ENCODE data around the gene CDH20. TPM values are rescaled to one million over a fixed set of nuclear protein-coding genes. Genes with fewer than 3 reads are reported as not detected.

Gene CDH20
- polyA plus RNA-seq, 3 donors: not detected

DNA sequence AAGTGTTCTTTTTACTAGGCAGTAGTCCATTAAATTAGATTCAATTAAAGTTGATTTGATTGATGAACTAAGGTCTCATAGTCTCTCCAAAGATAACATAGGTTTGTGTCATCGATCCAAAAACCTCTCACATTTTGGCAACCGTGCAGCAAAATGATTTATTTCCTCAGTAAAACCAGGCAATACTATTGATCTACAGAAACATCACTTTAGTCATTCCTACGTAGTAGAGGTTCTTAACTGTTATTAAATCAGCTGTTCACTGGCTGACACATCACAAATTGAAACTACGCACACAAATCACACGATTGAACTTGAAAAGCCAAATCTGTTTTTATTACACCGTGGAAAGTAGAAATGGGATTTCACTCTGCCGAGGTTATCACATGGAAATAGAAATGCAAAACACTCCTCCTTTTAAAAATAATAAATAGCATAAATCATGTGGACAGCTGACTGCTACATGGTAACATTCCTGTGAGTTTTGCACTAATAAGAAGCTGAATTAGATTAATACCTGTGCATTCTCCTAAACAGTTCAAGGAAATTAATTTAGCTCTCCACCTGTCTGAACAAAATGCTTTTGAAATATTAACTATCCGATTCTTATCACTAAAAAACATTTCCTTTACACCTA is 262.5 kb downstream of the CDH20 start:
- WGBS (ENCODE audit: insufficient coverage): 92% methylated on average over 2 of the region's 8 CpGs
- TF ChIP-seq, protein P1, sequence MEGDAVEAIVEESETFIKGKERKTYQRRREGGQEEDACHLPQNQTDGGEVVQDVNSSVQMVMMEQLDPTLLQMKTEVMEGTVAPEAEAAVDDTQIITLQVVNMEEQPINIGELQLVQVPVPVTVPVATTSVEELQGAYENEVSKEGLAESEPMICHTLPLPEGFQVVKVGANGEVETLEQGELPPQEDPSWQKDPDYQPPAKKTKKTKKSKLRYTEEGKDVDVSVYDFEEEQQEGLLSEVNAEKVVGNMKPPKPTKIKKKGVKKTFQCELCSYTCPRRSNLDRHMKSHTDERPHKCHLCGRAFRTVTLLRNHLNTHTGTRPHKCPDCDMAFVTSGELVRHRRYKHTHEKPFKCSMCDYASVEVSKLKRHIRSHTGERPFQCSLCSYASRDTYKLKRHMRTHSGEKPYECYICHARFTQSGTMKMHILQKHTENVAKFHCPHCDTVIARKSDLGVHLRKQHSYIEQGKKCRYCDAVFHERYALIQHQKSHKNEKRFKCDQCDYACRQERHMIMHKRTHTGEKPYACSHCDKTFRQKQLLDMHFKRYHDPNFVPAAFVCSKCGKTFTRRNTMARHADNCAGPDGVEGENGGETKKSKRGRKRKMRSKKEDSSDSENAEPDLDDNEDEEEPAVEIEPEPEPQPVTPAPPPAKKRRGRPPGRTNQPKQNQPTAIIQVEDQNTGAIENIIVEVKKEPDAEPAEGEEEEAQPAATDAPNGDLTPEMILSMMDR (IDR thresholded peaks at IDR 0.05): no peak
- Histone ChIP-seq H3K4me2 (replicated peaks; ENCODE audit: extremely low read depth, low read length, poor library complexity, severe bottlenecking) (no peak overlapping the region), H3K4me3 (replicated peaks in 1 of 3; ENCODE audit: low read depth in 2 of 3, low read length in 3 of 3) (no peak overlapping the region), H3K9me3 (replicated peaks in 1 of 2; ENCODE audit: control insufficient read depth in 1 of 2, insufficient read depth in 1 of 2, low read length in 2 of 2) (no peaks in the 10 kb centered on the region), H3K36me3 (replicated peaks in 1 of 2; ENCODE audit: control insufficient read depth in 1 of 2, insufficient read depth in 2 of 2, low read length in 2 of 2) (no peaks in the 10 kb centered on the region), H3K9ac (ENCODE audit: insufficient read depth, low read length, poor library complexity, severe bottlenecking) (no peak overlapping the region), H4K20me1 (ENCODE audit: insufficient read depth, low read length) (no peaks in the 10 kb centered on the region), H3K4me1 (ENCODE audit: control insufficient read depth in 1 of 2, insufficient read depth in 2 of 2, low read length in 2 of 2) (no peaks in the 10 kb centered on the region), H3K79me2 (ENCODE audit: insufficient read depth, low read length) (no peaks in the 10 kb centered on the region), H2AFZ (ENCODE audit: insufficient read depth, low read depth, low read length, poor library complexity, severe bottlenecking) (no peak overlapping the region), H3K27ac (ENCODE audit: low read depth in 1 of 2, low read length in 2 of 2) (no peak overlapping the region), H3K27me3 (ENCODE audit: control insufficient read depth in 2 of 2, insufficient read depth in 2 of 2, low read length in 2 of 2) (peaks cover 0 to 2% of the 10 kb centered on the region in 2 donors)
- Mint-ChIP-seq H3K36me3 (no peaks in the 10 kb centered on the region), H3K27ac (no peak overlapping the region), H3K9me3 (peaks cover 2 to 9% (median 4%) of the 10 kb centered on the region in 7 donors), H3K4me1 (peaks cover 3% of the 10 kb centered on the region), H3K27me3 (ENCODE audit: low read depth in 3 of 3) (peaks cover 3 to 13% (median 5%) of the 10 kb centered on the region in 3 donors), H3K4me3 (no peak overlapping the region)
- intact Hi-C loops (cut with micrococcal nuclease): no loop called here
- DNase-seq: no peak

DNA sequence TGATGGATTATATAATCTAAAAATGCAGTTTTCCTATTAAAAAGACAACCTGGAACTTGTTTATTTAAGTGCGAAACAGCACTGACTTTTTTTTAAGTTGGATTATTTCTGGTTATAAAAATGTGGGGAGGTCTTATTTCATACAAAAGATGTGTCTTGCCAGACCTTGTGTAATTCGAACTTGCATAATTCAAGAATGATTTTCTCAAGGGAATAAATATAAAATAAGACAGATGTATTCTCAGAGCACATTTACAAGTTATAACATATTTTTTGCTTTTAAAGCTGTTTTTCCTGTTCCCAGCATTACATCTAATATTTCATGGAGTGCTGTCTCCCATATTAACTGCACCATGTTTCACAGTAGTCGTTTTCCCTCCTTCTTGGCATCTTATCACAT is 263.1 kb downstream of the CDH20 start:
- Histone ChIP-seq H3K27me3 (ENCODE audit: control insufficient read depth in 2 of 2, insufficient read depth in 2 of 2, low read length in 2 of 2) (peaks cover 0 to 2% of the 10 kb centered on the region in 2 donors), H3K79me2 (ENCODE audit: insufficient read depth, low read length) (no peaks in the 10 kb centered on the region), H3K4me2 (replicated peaks; ENCODE audit: extremely low read depth, low read length, poor library complexity, severe bottlenecking) (no peak overlapping the region), H3K36me3 (replicated peaks in 1 of 2; ENCODE audit: control insufficient read depth in 1 of 2, insufficient read depth in 2 of 2, low read length in 2 of 2) (no peaks in the 10 kb centered on the region), H3K9ac (ENCODE audit: insufficient read depth, low read length, poor library complexity, severe bottlenecking) (no peak overlapping the region), H2AFZ (ENCODE audit: insufficient read depth, low read depth, low read length, poor library complexity, severe bottlenecking) (no peak overlapping the region), H3K4me1 (ENCODE audit: control insufficient read depth in 1 of 2, insufficient read depth in 2 of 2, low read length in 2 of 2) (no peaks in the 10 kb centered on the region), H3K4me3 (replicated peaks in 1 of 3; ENCODE audit: low read depth in 2 of 3, low read length in 3 of 3) (no peak overlapping the region), H3K9me3 (replicated peaks in 1 of 2; ENCODE audit: control insufficient read depth in 1 of 2, insufficient read depth in 1 of 2, low read length in 2 of 2) (no peaks in the 10 kb centered on the region), H4K20me1 (ENCODE audit: insufficient read depth, low read length) (no peaks in the 10 kb centered on the region), H3K27ac (ENCODE audit: low read depth in 1 of 2, low read length in 2 of 2) (no peak overlapping the region)
- H3K27ac Mint-ChIP-seq: no peak overlapping the region
- H3K36me3 Mint-ChIP-seq: no peaks in the 10 kb centered on the region
- H3K4me1 Mint-ChIP-seq: peaks cover 3% of the 10 kb centered on the region
- H3K27me3 Mint-ChIP-seq (ENCODE audit: low read depth in 3 of 3): peaks cover 3 to 13% (median 5%) of the 10 kb centered on the region in 3 donors
- intact Hi-C loops (cut with micrococcal nuclease): no loop called here
- H3K9me3 Mint-ChIP-seq: peaks cover 2 to 9% (median 5%) of the 10 kb centered on the region in 7 donors
- TF ChIP-seq, protein P1 (IDR thresholded peaks at IDR 0.05): no peak
- no peak overlapping the region for H3K4me3 Mint-ChIP-seq
- WGBS (ENCODE audit: insufficient coverage): no CpG with 5 or more reads among the region's 3 CpGs
- DNase-seq: no peak
